OCI-LY3 (cell line): Measurements from ENCODE around the gene CLSTN2.

Experiments
- H2AFZ ChIP-seq: fragments of 200-600, 300-600 bp; shearing (Covaris generic); 2 replicates; pipeline ENCODE4 v1.6.0; 2014; ENCODE audit warnings: antibody characterized with exemption, low read depth, low read length
- H3K27ac ChIP-seq: fragments of 200-600, 300-600 bp; sonication (generic); 2 replicates; pipeline ENCODE4 v1.5.1; 2014; ENCODE audit warnings: mild to moderate bottlenecking, low read length, moderate library complexity, mixed read lengths
- H3K27me3 ChIP-seq: fragments of 200-600, 300-600 bp; sonication (generic); 2 replicates; pipeline ENCODE4 v1.6.1; 2014; ENCODE audit warnings: low read depth, low read length, mixed read lengths
- H3K36me3 ChIP-seq: fragments of 200-600, 300-600 bp; sonication (generic); replicated peaks from 2 replicates; pipeline ENCODE3; 2014; ENCODE audit warnings: low read depth, low read length, mixed read lengths
- H3K4me1 ChIP-seq: fragments of 300-600, 200-600 bp; sonication (generic); 2 replicates; pipeline ENCODE4 v1.6.1; 2014; ENCODE audit warnings: low read length, mixed read lengths
- H3K4me2 ChIP-seq: fragments of 200-600, 300-600 bp; sonication (generic); 2 replicates; pipeline ENCODE4 v1.6.1; 2014; ENCODE audit warnings: low read length, mixed read lengths
- H3K4me3 ChIP-seq: fragments of 300-600, 200-600 bp; sonication (generic); 2 replicates; pipeline ENCODE4 v1.5.1; 2014; ENCODE audit warnings: antibody characterized with exemption, mild to moderate bottlenecking, low read length, moderate library complexity
- H3K79me2 ChIP-seq: fragments of 300-600, 200-600 bp; shearing (Covaris generic); 2 replicates; pipeline ENCODE4 v1.6.1; 2014; ENCODE audit warnings: mild to moderate bottlenecking, low read length, mixed read lengths
- H3K9ac ChIP-seq: fragments of 300-600, 200-600 bp; shearing (Covaris generic); 2 replicates; pipeline ENCODE4 v1.6.0; 2014; ENCODE audit warnings: mild to moderate bottlenecking, low read length, moderate library complexity
- H3K9me3 ChIP-seq: fragments of 200-600, 300-600 bp; shearing (Covaris generic); 2 replicates; pipeline ENCODE4 v1.6.1; 2014; ENCODE audit warnings: low read length, mixed read lengths; ENCODE audit not compliant: insufficient read depth
- H4K20me1 ChIP-seq: fragments of 200-600, 300-600 bp; sonication (generic); 2 replicates; pipeline ENCODE4 v1.6.1; 2016; ENCODE audit warnings: low read length, mixed read lengths; ENCODE audit not compliant: insufficient read depth
- EZH2phosphoT487 ChIP-seq: fragments of 200-600 bp; shearing (Covaris generic); IDR thresholded peaks from 2 replicates; pipeline ENCODE4 v1.6.1; 2018; ENCODE audit warnings: antibody characterized with exemption, mixed run types, low read depth
- TF ChIP-seq, protein P1 (sequence below): fragments of 200-600, 300-600 bp; sonication (generic); IDR thresholded peaks from 2 replicates; pipeline ENCODE4 v1.5.1; 2014; ENCODE audit warnings: antibody characterized with exemption, low read length, low read depth

Gene CLSTN2

DNA sequence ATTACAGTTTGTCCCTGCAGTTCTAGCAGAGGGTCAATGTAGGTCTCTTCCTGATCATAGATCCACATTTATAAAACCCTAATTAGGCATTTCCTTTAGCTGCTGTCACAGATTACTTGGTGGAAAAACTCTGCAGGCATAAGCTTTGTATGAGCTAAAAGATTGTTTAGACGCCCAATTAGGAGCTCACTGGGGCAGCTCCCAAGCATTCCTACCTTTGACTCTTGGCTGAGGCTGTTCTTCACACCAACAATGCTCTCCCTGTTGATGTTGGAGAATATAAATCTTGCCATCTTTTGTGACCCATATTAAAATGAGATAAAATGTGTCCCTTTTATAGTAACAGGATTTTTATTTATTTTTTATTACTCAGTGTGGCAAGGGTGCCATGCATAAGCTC lies 594.6 kb downstream of the CLSTN2 start:
- TF ChIP-seq, protein P1, sequence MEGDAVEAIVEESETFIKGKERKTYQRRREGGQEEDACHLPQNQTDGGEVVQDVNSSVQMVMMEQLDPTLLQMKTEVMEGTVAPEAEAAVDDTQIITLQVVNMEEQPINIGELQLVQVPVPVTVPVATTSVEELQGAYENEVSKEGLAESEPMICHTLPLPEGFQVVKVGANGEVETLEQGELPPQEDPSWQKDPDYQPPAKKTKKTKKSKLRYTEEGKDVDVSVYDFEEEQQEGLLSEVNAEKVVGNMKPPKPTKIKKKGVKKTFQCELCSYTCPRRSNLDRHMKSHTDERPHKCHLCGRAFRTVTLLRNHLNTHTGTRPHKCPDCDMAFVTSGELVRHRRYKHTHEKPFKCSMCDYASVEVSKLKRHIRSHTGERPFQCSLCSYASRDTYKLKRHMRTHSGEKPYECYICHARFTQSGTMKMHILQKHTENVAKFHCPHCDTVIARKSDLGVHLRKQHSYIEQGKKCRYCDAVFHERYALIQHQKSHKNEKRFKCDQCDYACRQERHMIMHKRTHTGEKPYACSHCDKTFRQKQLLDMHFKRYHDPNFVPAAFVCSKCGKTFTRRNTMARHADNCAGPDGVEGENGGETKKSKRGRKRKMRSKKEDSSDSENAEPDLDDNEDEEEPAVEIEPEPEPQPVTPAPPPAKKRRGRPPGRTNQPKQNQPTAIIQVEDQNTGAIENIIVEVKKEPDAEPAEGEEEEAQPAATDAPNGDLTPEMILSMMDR = no peak
- TF ChIP-seq EZH2phosphoT487 = no peak
- H4K20me1 ChIP-seq = no peaks in the 10 kb centered on the region
- no peak overlapping the region for H2AFZ ChIP-seq
- 0 out of 2 replicates have a peak, but pooled peaks cover 4% of the 10 kb centered on the region for H3K9me3 ChIP-seq
- no peak overlapping the region for H3K27ac ChIP-seq
- H3K9ac ChIP-seq = no peak overlapping the region
- peaks cover 30% of the 10 kb centered on the region; the same call in 1 of the 2 replicates for H3K27me3 ChIP-seq
- H3K36me3 ChIP-seq = no peaks in the 10 kb centered on the region
- H3K4me3 ChIP-seq = no peak overlapping the region
- no peaks in the 10 kb centered on the region; the same call in 1 of the 2 replicates for H3K4me1 ChIP-seq
- H3K79me2 ChIP-seq = no peaks in the 10 kb centered on the region
- no peak overlapping the region for H3K4me2 ChIP-seq

DNA sequence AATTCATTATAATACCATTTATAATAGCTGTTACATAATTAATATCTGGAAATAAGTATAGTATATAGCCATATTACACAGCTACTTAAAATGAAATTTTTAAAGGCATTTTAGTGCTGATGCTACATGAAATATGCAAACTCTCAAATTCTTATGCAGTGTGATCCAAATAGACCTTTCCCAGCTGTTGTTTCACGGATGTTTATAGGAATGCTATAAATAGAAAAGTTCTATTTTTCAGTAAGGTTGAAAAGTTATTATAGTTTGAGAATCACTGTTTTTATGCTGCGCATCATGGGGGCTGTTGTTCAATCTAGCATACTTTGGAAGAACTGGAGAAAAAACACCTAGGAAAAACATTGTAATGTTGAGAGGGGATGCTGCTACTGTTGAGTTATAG lies 595.1 kb downstream of the CLSTN2 start:
- TF ChIP-seq, protein P1 = no peak
- Histone ChIP-seq H3K9ac (no peak overlapping the region), H3K27ac (no peak overlapping the region), H3K4me2 (no peak overlapping the region), H3K27me3 (peaks cover 30% of the 10 kb centered on the region; the same call in 1 of the 2 replicates), H4K20me1 (no peaks in the 10 kb centered on the region), H3K4me1 (no peaks in the 10 kb centered on the region; the same call in 1 of the 2 replicates), H3K4me3 (no peak overlapping the region), H3K9me3 (0 out of 2 replicates have a peak, but pooled peaks cover 3% of the 10 kb centered on the region), H2AFZ (no peak overlapping the region), H3K79me2 (no peaks in the 10 kb centered on the region), H3K36me3 (peaks cover 3% of the 10 kb centered on the region)

DNA sequence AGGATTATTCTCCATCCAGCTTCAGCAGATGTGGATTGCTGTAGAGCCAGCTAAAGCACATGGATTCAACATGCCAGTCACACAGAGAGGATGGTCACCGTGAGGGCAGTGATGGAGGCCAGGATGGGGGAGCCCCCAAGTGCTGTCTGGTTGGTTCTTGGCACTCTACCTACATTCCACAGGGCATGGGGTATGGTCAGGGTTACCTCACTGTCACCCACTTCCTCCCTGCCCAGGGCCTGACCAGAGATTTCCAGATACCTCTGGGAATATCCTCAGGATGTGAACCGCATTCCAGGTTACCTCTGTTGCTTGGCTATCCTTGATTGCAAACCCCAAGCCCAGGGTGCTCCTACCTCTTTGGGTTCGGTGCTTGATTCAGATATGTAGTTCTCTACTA lies 595.6 kb downstream of the CLSTN2 start:
- peaks cover 3% of the 10 kb centered on the region for H3K36me3 ChIP-seq
- H3K79me2 ChIP-seq = no peaks in the 10 kb centered on the region
- H3K4me3 ChIP-seq = no peak overlapping the region
- no peaks in the 10 kb centered on the region for H4K20me1 ChIP-seq
- H3K9me3 ChIP-seq = 0 out of 2 replicates have a peak, but pooled peaks cover 3% of the 10 kb centered on the region
- no peak overlapping the region for H2AFZ ChIP-seq
- H3K4me1 ChIP-seq = no peaks in the 10 kb centered on the region; the same call in 1 of the 2 replicates
- TF ChIP-seq EZH2phosphoT487 = no peak
- TF ChIP-seq, protein P1 = no peak
- H3K9ac ChIP-seq = no peak overlapping the region
- H3K27ac ChIP-seq = no peak overlapping the region
- H3K27me3 ChIP-seq = peaks cover 30% of the 10 kb centered on the region; the same call in 1 of the 2 replicates
- H3K4me2 ChIP-seq = no peak overlapping the region

DNA sequence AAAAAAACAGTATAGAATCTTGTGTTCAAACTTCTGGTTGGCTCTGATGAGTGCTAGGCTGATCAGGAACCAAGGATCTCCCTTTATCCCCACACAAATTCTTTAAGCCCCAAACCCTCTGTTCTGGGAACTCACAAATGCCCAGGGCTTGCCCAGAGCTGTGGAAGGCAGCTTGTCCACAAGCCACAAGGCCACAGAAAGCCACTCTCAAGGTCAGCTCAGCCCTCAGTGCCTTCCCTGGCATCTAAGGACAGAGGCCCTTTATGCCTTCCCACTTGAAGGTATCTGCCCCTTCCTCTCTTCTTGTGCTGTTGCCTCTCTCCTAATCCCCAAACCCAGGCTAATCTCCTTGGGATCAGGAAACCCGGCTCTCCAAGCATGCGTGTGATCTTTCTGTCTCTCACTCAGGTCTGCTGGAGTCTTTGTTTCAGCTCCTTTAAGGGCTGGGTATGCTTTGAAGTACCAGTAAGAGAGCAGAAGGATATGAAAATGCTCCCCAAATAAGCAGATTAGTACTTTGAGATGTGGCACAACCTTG lies 597.9 kb downstream of the CLSTN2 start:
- Histone ChIP-seq H3K36me3 (peaks cover 3% of the 10 kb centered on the region), H3K4me2 (no peak overlapping the region), H3K27ac (no peak overlapping the region), H3K27me3 (peaks cover 32% of the 10 kb centered on the region), H3K4me3 (no peak overlapping the region), H4K20me1 (no peaks in the 10 kb centered on the region), H3K9ac (no peak overlapping the region), H3K4me1 (no peaks in the 10 kb centered on the region; the same call in 1 of the 2 replicates), H2AFZ (no peak overlapping the region), H3K9me3 (0 out of 2 replicates have a peak, but pooled peaks cover 3% of the 10 kb centered on the region), H3K79me2 (no peaks in the 10 kb centered on the region)
- TF ChIP-seq, protein P1 = no peak
- TF ChIP-seq EZH2phosphoT487 = no peak
